Measurements from ENCODE around the gene NRCAM. TPM values are rescaled to one million over a fixed set of nuclear protein-coding genes. Genes with fewer than 3 reads are reported as not detected.

Gene NRCAM
- total RNA-seq, 1 experiment from 2014 or later = 2.7 TPM

GRCh38 chr7:108253275-108254044 is 202.8 kb downstream of the NRCAM start (continued):
- no peak for TF ChIP-seq ARID4B (CRISPR knock-in tag; IDR thresholded peaks at IDR 0.05; ENCODE audit: borderline replicate concordance)

- CTCF ChIA-PET = no interaction called here
- Mint-ChIP-seq H3K4me1 (no peaks in the 10 kb centered on the region), H3K27me3 (ENCODE audit: low read depth) (no peaks in the 10 kb centered on the region; the same call in 1 of the 2 replicates), H3K27ac (no peak overlapping the region), H3K36me3 (peaks cover 22% of the 10 kb centered on the region), H3K9me3 (peaks cover 33% of the 10 kb centered on the region), H3K4me3 (no peak overlapping the region)
- no peak for TF ChIP-seq EMX1 (CRISPR knock-in tag; IDR thresholded peaks at IDR 0.05)
- TF ChIP-seq MLX (CRISPR knock-in tag; IDR thresholded peaks at IDR 0.05) = no peak
- TF ChIP-seq NR1H2 (CRISPR knock-in tag; IDR thresholded peaks at IDR 0.05) = no peak
- no peak for TF ChIP-seq KAT7 (CRISPR knock-in tag; IDR thresholded peaks at IDR 0.05; ENCODE audit: borderline replicate concordance)
- no peak for TF ChIP-seq FOXP4 (CRISPR knock-in tag; IDR thresholded peaks at IDR 0.05)
- TF ChIP-seq ZNF512 (CRISPR knock-in tag; IDR thresholded peaks at IDR 0.05; ENCODE audit: borderline replicate concordance) = no peak
- TF ChIP-seq OVOL2 (CRISPR knock-in tag; IDR thresholded peaks at IDR 0.05; ENCODE audit: borderline replicate concordance) = no peak
- TF ChIP-seq GABPB1 (CRISPR knock-in tag; IDR thresholded peaks at IDR 0.05) = no peak
- no peak for TF ChIP-seq RORB (CRISPR knock-in tag; IDR thresholded peaks at IDR 0.05)
- no peak for TF ChIP-seq JUN (CRISPR knock-in tag; IDR thresholded peaks at IDR 0.05)
- TF ChIP-seq ZNF671 (CRISPR knock-in tag; IDR thresholded peaks at IDR 0.05) = no peak
- TF ChIP-seq E2F1 (CRISPR knock-in tag; IDR thresholded peaks at IDR 0.05) = no peak
- no peak for TF ChIP-seq ETV6 (CRISPR knock-in tag; IDR thresholded peaks at IDR 0.05)
- TF ChIP-seq ARID4B (CRISPR knock-in tag; IDR thresholded peaks at IDR 0.05; ENCODE audit: borderline replicate concordance) = no peak
- no peak for TF ChIP-seq ZBTB21 (CRISPR knock-in tag; IDR thresholded peaks at IDR 0.05; ENCODE audit: borderline replicate concordance)
- no peak for TF ChIP-seq TP53 (CRISPR knock-in tag; IDR thresholded peaks at IDR 0.05)
- no peak for TF ChIP-seq ATF1 (CRISPR knock-in tag; IDR thresholded peaks at IDR 0.05)
- ATAC-seq (no peak), DNase-seq (ENCODE audit: low spot score) (no peak)
- POLR2A ChIA-PET = no interaction called here
Measured at GRCh38 chr7:108252177-108252576, 204.1 kb downstream of the NRCAM start.
